MM.1S (cell line): ENCODE results near the gene ACSS1.

Experiments
- DNase-seq: peaks from one replicate; pipeline ENCODE4 v3.0.0-alpha.2; 2015
- H2AFZ ChIP-seq: fragments of 300-600 bp; sonication (generic); 2 replicates; pipeline ENCODE4 v1.6.0; 2016; ENCODE audit warnings: antibody characterized with exemption, low read length
- H3F3A ChIP-seq: fragments of 300-600 bp; sonication (generic); 2 replicates; pipeline ENCODE4 v1.6.1; 2016; ENCODE audit warnings: mild to moderate bottlenecking, antibody characterized with exemption, low read length, moderate library complexity, mixed read lengths; ENCODE audit not compliant: insufficient read depth
- H3K27ac ChIP-seq: fragments of 300-600 bp; sonication (generic); 2 replicates; pipeline ENCODE4 v1.5.1; 2016; ENCODE audit warnings: mild to moderate bottlenecking, low read length
- H3K27me3 ChIP-seq: fragments of 300-600 bp; sonication (generic); replicated peaks from 2 replicates; pipeline ENCODE4 v1.6.0; 2016; ENCODE audit warnings: low read length; ENCODE audit not compliant: insufficient read depth
- H3K36me3 ChIP-seq: fragments of 300-600 bp; sonication (generic); replicated peaks from 2 replicates; pipeline ENCODE4 v1.6.1; 2016; ENCODE audit warnings: mild to moderate bottlenecking, low read length, mixed read lengths; ENCODE audit not compliant: insufficient read depth
- H3K4me1 ChIP-seq: fragments of 300-600 bp; sonication (generic); 2 replicates; pipeline ENCODE4 v1.6.1; 2016; ENCODE audit warnings: low read length, mixed read lengths
- H3K4me2 ChIP-seq: fragments of 300-600 bp; sonication (generic); 2 replicates; pipeline ENCODE4 v1.6.0; 2016; ENCODE audit warnings: low read depth, low read length
- H3K4me3 ChIP-seq: fragments of 300-600 bp; sonication (generic); 2 replicates; pipeline ENCODE4 v1.5.1; 2016; ENCODE audit warnings: low read length, mixed read lengths
- H3K79me2 ChIP-seq: fragments of 300-600 bp; sonication (generic); 2 replicates; pipeline ENCODE4 v1.6.1; 2016; ENCODE audit warnings: mixed run types, low read length, mixed read lengths
- H3K9ac ChIP-seq: fragments of 300-600 bp; sonication (generic); 2 replicates; pipeline ENCODE4 v1.6.1; 2016; ENCODE audit warnings: low read length, mixed read lengths
- H3K9me2 ChIP-seq: fragments of 300-600 bp; sonication (generic); replicated peaks from 2 replicates; pipeline ENCODE4 v1.6.1; 2016; ENCODE audit warnings: mild to moderate bottlenecking, low read length, mixed read lengths; ENCODE audit not compliant: insufficient read depth
- H3K9me3 ChIP-seq: fragments of 300-600 bp; sonication (generic); replicated peaks from 2 replicates; pipeline ENCODE4 v1.6.1; 2016; ENCODE audit warnings: mild to moderate bottlenecking, low read length, mixed read lengths; ENCODE audit not compliant: insufficient read depth
- H4K20me1 ChIP-seq: fragments of 300-600 bp; sonication (generic); 2 replicates; pipeline ENCODE4 v1.6.1; 2016; ENCODE audit warnings: mild to moderate bottlenecking, low read length, moderate library complexity, mixed read lengths; ENCODE audit not compliant: insufficient read depth
- CTCF ChIP-seq: fragments of 300-600 bp; sonication (generic); IDR thresholded peaks from 2 replicates; pipeline ENCODE4 v1.5.1; 2016; ENCODE audit warnings: antibody characterized with exemption, low read length, mixed read lengths
- EZH2 ChIP-seq: fragments of 300-600 bp; sonication (generic); optimal IDR thresholded peaks from 2 replicates; pipeline ENCODE3; 2017; ENCODE audit warnings: low read depth, mild to moderate bottlenecking, antibody characterized with exemption, low read length, mixed read lengths
- EZH2phosphoT487 ChIP-seq: fragments of 300-600 bp; sonication (generic); IDR thresholded peaks from 2 replicates; pipeline ENCODE4 v1.6.1; 2018; ENCODE audit warnings: antibody characterized with exemption, low read length

The ACSS1 gene

GRCh38 chr20:24979036-24979960 is 78.6 kb downstream of the ACSS1 start:
- Histone ChIP-seq H3K9me3 (no peaks in the 10 kb centered on the region), H3K4me3 (no peak overlapping the region), H3K36me3 (peaks cover 15% of the 10 kb centered on the region; the same call in 1 of the 2 replicates), H3K4me2 (no peak overlapping the region), H4K20me1 (no peaks in the 10 kb centered on the region), H3K4me1 (no peaks in the 10 kb centered on the region), H3K79me2 (peaks cover 73% of the 10 kb centered on the region), H3K9ac (no peak overlapping the region), H3K27me3 (no peaks in the 10 kb centered on the region), H3K27ac (no peak overlapping the region), H2AFZ (no peak overlapping the region), H3F3A (no peaks in the 10 kb centered on the region), H3K9me2 (no peaks in the 10 kb centered on the region)
- TF ChIP-seq CTCF = no peak
- TF ChIP-seq EZH2 = no peak
- no peak for TF ChIP-seq EZH2phosphoT487
- DNase-seq = no peak

GRCh38 chr20:24978513-24978912 is 79.4 kb downstream of the ACSS1 start:
- H3K4me1 ChIP-seq = no peaks in the 10 kb centered on the region
- H3K79me2 ChIP-seq = peaks cover 65% of the 10 kb centered on the region
- no peak overlapping the region for H3K27ac ChIP-seq
- H3K36me3 ChIP-seq = peaks cover 15% of the 10 kb centered on the region; the same call in 1 of the 2 replicates
- H3K9ac ChIP-seq = no peak overlapping the region
- no peak for TF ChIP-seq CTCF
- no peak for TF ChIP-seq EZH2phosphoT487
- no peak for TF ChIP-seq EZH2
- DNase-seq = no peak
- H3K9me3 ChIP-seq = no peaks in the 10 kb centered on the region
- no peak overlapping the region for H3K4me2 ChIP-seq
- no peaks in the 10 kb centered on the region for H3K27me3 ChIP-seq
- H2AFZ ChIP-seq = no peak overlapping the region
- H4K20me1 ChIP-seq = no peaks in the 10 kb centered on the region
- H3K4me3 ChIP-seq = no peak overlapping the region
- H3K9me2 ChIP-seq = no peaks in the 10 kb centered on the region
- no peaks in the 10 kb centered on the region for H3F3A ChIP-seq

GRCh38 chr20:24977797-24978196 is 80.1 kb downstream of the ACSS1 start:
- no peaks in the 10 kb centered on the region for H3F3A ChIP-seq
- H3K4me1 ChIP-seq = no peaks in the 10 kb centered on the region
- no peak for TF ChIP-seq CTCF
- TF ChIP-seq EZH2phosphoT487 = no peak
- TF ChIP-seq EZH2 = no peak
- H3K9me2 ChIP-seq = no peaks in the 10 kb centered on the region
- no peak overlapping the region for H3K9ac ChIP-seq
- no peaks in the 10 kb centered on the region for H3K27me3 ChIP-seq
- DNase-seq = no peak
- H3K36me3 ChIP-seq = peaks cover 17% of the 10 kb centered on the region
- no peak overlapping the region for H3K4me2 ChIP-seq
- no peak overlapping the region for H2AFZ ChIP-seq
- H3K27ac ChIP-seq = no peak overlapping the region
- H3K79me2 ChIP-seq = peaks cover 59% of the 10 kb centered on the region
- no peaks in the 10 kb centered on the region for H3K9me3 ChIP-seq
- no peaks in the 10 kb centered on the region for H4K20me1 ChIP-seq
- H3K4me3 ChIP-seq = no peak overlapping the region
